HepG2 (cell line): ENCODE measurements around the gene SMIM28.

ENCODE experiments used
- GLI4 ChIP-seq: sonication (generic); formaldehyde crosslinking; IDR thresholded peaks from 2 replicates; pipeline ENCODE4 v1.5.1; 2020; ENCODE audit warnings: missing genetic modification reagents, mild to moderate bottlenecking, moderate library complexity, borderline replicate concordance
- MLXIP ChIP-seq: sonication (generic); formaldehyde crosslinking; IDR thresholded peaks from 2 replicates; pipeline ENCODE4 v1.9.0; 2021; ENCODE audit warnings: missing genetic modification reagents, borderline replicate concordance
- SRSF1 ChIP-seq: fragments of 200-400 bp; formaldehyde crosslinking; optimal IDR thresholded peaks from 2 replicates; pipeline ENCODE3; 2017; ENCODE audit warnings: mild to moderate bottlenecking, low read depth, low read length, moderate library complexity
- ZKSCAN1 ChIP-seq: fragments of 150-350 bp; IDR thresholded peaks from 2 replicates; pipeline ENCODE4 v1.6.1; 2014; ENCODE audit warnings: low read length

DNA sequence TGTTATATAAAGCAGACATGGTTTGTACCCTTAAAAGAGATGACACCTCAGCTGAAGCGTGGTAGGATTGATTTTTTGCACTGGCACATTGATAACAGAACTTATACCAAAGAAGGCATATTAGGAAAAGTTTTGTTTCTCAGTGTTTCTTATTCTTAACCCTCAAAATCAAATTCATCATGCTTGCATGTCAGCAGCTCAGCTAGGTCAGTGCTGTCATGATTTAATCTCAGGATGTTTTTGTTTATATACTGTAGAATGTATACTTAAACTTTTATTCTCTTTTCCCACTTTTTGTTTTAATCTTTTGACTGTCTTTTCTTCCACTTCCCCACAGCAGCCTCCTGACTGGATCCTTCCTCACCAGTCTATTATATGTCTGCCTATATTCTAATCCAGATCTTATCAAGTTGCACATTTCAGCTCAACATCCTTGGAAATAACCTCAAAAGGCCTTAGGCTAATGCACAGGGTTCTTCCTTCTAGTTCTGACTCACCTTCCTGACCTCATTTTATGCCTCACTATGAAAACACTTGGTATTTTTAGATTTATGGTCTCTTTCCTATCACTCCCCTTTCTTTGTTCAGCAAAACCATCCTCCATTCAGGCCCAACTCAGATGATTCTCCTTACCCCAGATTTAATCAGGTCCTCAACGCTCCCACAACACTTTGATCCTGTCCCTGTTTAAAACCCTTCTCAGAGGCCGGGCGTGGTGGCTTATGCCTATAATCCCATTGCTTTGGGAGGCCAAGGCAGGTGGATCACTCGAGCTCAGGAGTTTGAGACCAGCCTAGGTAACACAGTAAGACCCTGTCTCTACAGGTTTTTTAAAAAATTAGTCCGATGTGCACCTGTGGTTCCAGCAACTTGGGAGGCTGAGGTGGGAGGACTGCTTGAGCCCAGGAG, 33.5 kb downstream of the SMIM28 start:
- no peak for TF ChIP-seq ZKSCAN1
- TF ChIP-seq MLXIP (CRISPR knock-in tag), result no peak
- TF ChIP-seq GLI4 (CRISPR knock-in tag), result no peak
- TF ChIP-seq SRSF1, result no peak
